Activated CD4-positive, CD25-positive, alpha-beta regulatory T cell (primary cell): ENCODE data around the gene MRPS6.
A peak's percentile ranks its signal among the peaks of the same experiment; 100 is the strongest.

Experiments
- DNase-seq, 4 experiments: peaks; one replicate each; lab custom pipeline; 2025; lab: John Stamatoyannopoulos, UW

MRPS6 gene

DNA sequence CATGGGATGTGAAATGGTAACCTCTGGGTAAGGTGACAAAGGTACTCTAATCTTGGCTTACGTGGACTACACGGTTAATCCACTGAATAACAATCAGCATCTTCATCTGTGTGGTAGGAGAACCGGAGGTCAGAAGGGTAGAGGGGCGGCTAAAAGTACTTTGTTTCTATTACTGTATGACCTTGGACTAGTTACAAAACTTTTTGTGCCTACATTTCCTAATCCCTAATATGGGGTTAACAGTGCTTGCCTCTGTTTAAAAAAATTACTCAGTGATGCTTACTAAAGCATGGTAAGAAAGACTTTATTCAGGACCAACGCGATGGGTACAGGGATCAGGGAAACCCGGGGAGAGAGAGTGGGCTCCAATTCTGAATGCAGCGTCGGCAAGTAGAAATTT is 1.7 kb upstream of the MRPS6 start:
- no peak for DNase-seq

DNA sequence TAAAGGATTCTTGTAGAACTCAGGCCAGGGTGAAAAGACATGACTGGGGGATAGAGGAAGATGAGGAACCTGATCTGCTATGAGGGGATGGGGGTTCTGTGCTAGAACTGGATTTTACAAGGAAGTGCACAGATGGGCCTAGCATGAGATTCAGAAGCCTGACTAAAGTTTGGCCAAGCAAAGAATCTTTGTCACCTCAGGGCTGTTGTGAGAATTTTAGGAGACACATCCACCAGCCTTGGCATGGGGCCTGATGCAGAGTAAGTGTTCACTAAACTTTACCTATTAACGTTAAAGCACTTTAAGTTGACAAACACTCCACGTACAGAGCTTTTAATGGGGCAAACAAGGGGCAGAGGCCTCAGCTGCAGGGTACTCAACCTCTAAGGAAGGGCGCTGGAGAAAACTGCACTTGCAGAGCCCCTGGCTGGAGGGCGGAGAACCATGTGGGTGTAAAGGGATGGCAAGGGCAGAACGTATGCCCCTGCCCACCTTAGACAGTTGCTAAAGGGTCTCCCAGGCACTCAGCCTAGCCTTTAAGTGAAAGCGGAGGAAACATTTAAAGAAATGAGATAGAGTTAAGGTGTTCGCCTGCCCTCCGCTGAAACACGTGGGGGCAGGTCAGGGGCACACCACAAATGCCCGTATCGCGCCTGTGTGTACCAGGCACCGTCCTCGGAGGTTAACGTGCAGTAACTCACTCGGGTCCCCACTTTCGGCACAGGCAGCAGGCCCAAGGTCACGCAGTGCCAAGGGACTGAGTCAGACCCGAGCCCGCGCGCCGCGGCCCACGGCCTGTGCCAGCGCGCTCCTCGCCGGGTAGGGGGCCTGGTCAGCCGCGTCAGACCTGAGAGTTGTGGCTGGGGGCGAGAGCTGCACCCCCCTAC is 990 bp upstream of the MRPS6 start:
- DNase-seq: no peak

DNA sequence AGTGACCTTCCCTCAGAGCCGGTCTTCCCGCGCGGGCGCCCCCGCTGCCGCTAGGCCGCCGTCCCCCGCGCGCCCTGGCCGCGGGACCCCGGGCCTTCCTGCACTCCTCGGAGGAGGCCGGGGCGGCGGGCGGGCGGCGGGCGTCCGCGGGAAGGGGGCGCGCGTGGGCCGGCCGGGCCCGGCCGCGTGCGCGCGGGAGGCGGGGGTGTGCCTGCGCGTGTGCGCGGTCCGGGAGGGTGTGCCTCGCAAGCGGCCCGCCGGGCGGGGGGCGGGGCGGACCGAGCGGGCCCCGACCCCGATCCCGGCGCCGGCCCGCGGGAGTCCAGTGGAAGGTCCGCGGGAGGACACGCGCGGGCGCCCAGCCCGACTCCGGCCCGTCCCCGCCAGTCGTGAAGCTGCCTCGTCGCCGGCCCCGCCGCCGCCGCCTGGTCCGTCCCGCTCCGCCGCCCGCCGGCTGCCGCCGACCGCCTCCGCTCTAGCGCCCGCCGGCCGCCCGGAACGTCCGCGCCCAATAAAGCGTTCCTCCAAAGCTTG is 438 bp downstream of the MRPS6 start:
- peak; percentile 17 to 44 (median 29) for DNase-seq

DNA sequence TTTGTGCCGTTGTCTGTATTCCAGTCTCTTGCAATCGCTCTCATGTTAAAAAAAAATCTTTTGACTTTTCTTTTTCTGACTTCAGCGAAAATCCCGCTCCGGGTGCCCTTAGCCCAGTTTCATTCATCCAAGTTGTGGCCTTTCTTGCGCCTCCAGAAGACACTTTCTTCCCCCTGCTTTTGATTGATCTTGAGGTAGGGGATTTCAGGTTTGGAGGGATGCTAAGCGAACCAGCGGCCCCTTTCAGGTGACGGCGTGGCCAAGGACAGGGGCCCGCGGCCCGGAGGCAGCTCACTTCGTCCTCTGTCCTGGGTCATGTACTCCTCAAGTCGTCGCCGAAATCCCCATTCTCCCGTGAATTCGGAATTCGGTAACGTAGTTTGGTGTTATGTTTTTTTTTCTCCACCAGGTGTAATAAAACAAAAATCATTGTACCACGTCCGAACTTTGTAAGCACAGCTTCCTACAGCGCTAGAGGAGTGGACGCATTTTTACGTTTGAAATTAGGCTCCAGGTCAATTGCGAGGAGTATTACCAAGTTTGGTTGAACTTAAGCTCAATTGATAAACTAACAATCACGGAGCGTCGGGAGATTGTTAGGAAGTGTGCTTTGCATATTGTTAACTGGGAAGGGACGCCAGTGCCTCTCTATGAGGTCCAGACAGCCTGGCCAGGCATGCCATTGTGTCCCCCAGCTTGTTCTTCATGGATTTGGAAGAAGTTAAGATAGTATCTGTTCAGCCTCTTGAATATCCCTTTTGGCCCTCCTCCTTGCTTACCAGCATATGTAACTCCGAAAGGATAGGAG is 1.1 kb downstream of the MRPS6 start:
- DNase-seq: no peak

DNA sequence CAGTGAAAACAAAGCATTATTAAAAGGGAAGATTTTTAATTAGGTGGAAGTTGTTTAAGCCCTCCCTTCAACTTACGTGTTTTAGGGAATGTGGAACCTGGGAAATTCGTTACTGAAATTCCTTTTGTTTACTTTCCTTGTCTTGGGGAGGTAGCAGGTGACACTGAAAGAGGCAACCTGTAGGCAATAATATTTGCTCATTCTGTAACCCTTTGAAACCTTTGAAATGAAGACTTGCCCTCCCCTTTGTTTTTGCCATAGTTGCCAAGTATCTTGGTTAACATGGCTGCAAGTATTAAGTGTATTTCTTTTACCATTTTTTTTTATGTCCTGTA is 1.7 kb downstream of the MRPS6 start:
- no peak for DNase-seq

DNA sequence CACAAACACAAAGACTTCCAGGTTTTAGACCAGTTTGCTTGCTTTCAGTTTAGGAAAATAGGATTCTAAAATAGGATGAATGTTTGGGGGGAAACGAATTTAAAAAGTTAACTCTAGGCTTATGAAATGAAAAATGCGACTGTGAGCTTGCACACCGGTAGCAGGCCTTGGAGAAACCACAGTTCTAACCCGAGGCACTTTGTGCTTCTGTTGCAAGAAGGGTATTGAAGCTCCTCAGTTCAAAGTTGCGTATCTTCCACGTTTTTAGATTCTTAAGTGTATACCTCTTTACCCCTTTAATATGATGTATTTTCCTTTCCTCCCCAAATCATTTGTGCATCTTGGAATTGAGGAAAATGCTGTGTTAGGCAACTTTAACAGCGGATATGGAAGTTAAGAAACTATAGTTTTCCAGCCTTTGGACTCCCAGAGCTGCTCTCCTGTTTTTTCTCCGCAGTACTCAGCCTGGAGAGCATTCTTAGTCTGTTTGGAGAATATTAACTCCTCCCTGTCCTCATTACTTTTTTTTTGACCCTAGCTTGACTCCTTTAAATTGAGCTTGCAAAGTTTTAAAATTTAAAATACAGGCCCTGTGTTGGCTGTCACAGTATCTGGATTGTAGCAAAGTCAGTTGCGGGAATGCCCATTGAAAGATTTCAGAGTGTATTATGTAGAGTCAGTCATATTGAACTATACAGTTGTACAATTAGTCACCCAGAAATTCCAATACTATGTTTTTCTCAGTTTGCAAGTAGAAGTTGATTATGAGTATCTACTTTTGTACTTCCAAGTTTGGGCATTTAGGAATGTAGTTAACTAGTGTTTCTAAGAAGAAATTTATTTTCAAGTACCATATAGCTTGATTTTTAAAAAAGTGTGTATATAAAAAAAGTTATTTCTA is 2.6 kb downstream of the MRPS6 start:
- no peak for DNase-seq

DNA sequence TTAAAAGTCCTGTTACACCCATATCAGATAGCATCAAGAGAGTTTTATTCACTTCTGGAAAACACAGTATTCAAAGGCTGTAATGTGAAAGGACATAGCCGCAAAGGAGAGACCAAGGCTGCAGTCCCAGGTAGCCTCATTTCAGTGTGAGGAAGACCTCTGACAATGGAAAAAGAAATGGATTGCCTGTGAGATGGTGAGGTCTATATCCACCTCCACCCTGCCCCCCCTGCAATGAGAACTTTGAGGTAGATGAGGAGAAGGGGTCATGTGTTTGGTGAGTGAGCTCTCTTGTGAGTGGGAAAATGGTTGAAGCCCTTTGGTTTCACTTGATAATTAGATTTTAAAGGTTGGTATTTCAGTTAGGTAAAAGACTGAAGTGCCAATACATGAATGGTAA is 3.5 kb downstream of the MRPS6 start:
- no peak for DNase-seq

DNA sequence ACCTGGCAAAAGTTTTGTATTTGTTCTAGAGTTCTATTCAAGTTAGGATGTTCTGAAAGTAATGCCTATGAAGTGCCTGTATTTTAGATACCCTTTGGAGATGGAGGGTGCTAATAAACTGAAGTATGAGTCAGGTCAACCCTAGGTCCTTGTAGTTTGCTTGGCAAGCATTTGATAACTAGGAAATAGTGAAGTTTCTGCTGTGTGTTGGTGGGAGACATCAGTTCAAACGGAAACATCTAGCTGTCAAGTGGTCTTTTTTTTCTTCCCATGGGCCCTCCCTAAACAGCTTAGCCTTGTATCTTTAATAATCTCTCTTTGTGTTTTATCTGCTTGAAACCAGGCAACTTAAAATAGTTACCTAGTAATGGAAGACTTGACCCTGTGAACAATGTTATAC is 4.5 kb downstream of the MRPS6 start:
- DNase-seq: no peak

DNA sequence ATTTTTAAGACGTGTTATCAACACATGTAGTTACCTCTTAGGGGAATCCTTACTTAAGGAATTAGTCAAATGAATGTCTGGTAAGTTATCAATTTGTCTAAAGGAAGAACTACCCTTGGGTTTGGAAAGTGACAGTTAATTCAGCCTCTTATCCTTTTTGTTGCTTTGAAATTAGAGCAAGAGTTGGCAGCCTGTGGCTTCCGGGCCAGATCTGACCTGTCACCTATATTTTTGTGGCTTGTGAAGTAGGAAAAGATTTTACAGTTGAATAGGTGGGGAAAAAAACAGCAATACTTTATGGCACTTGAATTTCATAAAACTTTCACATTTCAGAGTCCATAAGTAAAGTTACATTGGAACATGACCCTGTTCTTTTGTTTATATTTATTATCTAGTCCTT is 5.5 kb downstream of the MRPS6 start:
- DNase-seq: no peak

DNA sequence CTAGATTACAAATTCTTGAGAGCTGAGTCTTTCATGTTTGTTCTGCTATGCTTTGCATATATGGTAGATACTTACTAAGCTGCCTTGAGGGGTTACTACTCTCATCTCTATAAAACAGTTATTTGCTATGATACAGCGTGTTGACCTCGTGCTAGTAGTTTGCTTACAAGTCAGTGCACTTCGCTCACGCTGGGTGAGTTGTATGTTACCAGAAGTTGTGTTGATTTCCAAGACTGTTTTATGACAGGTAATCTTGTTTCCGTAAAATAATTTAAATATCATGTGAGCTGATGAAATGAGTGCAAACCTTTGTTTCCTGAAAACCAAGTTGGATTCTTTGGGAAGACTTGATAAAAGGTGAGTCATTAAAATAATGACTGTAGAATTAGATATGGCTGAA is 7.3 kb downstream of the MRPS6 start:
- no peak for DNase-seq

DNA sequence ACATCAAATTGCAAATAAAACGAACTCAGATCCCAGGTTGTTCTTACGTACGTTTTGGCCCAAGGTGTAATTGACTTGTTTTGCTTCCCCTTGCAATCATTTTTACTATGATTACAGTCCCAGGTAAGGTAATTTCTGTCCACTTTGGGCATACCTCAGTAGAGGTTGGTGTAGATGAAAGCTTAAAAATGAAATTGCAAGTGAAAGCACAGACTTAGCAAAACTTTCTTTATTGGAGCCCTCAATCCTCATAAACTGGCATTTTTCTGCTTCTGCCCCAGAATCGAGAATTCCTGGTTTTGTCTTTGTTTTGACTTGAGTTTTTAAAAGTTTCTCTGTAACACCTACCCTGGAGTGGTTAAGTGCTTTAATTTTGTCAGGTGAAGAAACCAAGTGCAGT is 9.4 kb downstream of the MRPS6 start:
- DNase-seq: no peak

DNA sequence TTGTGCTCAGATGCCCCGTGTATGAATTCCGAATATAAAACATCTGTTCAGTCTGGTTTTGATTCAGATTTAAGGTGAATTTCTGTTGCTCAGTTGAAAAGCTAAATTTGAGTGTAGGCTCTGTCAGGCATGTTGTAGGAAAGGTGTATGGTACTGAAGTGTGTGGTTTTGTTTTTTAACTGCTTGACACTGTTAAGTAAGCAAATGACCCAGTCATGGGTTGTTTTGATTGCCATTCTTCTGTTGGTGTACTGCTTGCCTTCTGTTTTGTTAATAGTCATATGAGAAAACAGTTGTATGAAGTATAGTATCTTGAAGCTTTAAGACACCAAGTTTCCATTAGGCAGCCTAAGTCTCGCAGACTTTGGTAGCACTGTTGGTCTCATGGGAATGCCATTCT is 10.0 kb downstream of the MRPS6 start:
- no peak for DNase-seq

DNA sequence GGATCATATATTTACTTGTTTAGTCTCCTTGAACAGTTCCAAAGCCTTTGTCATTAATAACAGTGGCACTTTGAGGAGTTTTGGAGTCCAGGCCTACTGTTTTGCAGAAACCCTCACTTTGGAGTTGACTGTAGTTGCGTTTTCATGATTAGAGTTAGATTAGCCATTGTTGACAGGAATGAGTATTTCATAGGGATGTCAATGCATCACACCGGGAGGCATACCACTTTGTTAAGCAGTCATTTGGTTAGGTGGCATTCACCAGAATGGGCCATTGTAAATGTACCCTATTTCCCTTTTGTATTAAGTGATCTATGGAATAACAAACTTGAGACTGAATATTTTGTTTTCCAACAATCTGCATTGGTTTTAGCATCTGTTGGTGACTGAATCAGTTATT is 11.8 kb downstream of the MRPS6 start:
- DNase-seq: no peak

DNA sequence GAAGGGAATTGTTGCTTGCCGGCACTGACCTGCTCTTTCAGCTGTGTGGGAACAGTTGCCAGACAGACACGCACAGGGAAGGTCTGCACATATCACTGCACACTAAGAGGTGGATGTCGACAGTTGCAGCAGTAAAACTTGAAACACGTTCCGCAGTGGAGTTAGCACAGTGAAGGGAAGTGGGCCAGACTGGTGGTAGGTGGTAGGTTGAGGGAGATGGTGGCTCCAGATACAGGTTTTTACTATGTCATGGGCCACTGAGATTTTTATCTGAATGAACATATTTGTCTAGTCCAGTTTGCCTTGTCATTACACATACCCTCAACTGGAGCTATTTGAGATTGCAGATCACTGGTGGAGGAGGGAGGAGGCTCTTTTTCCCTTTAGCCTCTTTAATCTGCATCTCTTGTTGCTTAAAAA is 13.5 kb downstream of the MRPS6 start:
- no peak for DNase-seq

DNA sequence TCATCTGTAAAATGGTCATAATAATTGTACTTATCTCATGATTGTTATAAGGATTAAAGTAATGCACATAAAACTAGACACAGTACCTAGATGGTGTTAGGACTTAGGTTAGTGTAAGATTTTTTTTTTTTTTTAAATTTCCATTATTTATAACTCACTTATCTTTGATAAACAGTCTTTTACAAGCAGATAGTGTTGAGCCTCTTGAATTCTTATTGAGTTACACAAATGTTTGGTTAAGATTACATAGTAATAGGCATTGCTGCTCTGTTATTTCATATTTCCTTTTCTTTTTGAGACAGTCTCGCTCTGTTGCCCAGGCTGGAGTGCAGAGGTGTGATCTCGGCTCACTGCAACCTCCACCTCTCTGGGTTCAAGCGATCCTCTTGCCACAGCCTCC is 15.4 kb downstream of the MRPS6 start:
- no peak for DNase-seq

DNA sequence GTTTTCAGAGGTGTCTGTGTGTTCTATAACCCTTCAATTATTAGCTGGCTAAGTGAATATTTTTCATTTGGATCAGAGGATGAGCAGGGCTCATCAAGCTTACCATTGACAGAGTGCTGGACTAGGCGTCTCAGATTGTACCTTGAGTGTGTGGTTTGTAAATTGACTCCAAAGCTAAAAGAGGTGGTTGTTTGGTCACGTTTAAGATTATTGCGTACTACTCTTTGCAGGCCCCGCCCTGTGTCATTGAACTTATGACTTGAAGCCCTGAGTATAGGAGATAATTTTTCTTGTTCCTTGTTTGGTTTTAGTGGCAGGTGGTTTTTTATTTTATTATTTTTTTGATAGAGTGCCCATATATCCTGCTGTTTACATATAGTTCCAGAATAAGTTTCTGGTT is 17.7 kb downstream of the MRPS6 start:
- DNase-seq: no peak

DNA sequence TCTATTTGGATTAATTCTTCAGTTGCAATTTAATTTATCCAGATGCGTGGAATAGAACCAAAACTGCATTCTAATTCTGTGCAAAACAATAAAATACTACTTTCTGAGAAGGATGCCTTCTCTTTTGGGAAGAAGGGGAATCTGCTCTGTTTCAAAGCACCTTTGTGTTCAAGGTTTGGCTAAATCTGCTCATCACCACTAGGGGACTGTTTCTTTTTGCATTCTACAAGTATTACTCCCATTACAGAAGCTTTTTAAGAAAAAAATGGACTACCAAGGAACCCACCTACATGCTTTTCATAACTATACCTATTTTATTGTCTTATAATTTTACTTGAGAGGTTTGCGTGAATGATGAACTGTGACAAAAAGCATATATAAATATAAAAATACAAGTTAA is 18.2 kb downstream of the MRPS6 start:
- DNase-seq: no peak

DNA sequence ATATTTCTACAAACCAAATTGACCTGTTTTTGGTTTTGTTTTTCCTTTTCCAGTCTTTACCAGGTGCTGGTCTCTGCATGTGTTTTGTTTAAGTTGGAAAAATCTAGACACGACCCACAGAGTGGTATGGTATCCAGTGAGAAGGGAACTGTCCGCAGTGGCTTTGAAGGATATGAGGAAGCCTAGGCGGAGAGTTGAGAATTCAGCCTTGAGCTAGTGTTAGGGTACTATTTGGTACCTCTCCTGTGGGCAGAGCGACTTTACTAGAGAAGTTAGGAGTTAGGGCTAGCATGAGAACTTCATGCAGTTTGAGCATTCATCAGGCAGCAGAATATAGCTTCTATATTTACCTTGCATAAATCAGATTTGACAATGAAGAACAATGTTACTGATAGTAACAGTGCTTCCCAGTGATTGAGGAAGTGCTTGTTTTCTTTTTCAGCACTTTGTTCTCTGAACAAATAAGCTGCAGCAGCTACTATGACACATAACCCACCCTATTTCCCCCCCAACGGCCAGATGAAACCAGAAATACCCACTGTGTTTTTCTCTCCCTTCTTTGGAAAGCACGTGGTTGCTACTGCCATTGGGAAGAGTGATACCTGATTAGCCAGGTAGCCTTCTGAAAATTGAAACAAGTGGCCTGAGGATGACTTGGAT is 19.0 kb downstream of the MRPS6 start:
- DNase-seq: no peak

DNA sequence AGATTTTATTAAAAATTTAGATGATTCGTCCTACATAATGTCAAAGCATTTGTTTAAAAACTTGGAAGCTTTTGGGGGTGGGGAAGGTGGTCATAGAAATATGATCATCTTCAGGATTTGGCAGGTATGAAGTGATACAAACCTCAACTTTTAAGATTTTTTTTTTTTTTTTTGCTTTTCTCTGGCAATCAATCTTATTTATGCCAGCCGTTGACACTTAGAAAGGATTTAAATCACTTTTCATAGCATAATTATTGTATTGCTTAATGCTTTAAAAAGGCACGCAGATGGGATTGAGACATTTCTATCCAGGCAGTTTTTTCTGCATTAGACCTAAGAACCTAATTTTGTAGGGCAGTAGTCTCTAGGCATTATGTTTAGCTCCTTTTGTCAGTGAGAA is 19.7 kb downstream of the MRPS6 start:
- no peak for DNase-seq

DNA sequence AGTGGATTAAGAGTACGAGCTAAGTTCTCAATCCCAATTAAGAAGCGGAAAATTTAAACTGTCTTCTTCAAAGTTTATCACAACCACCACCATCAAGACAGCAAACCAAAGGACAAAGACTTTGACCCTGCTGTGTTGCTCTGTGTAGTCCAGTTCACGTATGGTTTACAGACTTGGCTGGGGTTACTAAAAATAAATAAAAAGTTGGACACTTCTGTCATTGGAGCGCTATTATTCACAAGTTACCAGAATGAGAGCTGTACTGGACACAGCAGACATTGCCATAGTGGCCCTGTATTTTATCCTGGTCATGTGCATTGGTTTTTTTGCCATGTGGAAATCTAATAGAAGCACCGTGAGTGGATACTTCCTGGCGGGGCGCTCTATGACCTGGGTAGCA is 21.6 kb downstream of the MRPS6 start:
- no peak for DNase-seq

DNA sequence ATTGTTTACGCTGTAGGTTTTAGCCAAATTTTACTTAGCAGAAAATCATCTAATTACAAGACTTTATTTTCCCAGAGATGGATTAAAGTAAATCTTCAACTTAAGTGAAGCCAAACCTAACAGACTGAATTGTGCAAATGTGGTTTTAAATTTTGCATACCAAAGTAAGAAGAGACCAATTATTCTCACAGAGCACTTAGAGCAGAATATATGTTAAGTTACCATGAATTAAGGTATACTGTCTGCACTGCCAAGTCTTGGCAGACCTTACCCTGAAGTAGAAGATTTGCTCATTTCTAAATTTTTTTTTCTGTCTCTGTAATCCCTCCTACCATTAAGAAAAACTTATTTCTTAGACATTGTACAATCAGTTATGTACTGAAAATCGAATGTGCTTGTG is 24.1 kb downstream of the MRPS6 start:
- DNase-seq: no peak

DNA sequence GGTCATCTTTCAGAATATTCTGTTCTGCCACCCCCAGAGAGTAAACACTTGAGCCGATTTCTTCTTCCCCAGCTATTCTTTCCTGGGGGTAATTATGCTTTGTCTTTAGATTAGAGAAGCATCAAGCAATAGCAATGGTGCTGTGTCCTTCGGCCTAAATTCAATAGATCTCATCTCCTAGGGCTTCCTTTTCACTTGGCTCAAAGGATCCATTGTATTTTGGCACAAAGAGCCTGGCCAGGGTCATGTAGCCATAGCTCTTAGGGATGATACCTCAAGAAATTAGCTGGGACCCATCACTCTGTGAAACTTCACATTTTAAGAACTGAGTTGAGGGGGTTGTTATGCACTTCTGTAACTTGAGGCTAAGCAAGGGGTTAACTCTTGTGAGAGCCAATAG is 27.0 kb downstream of the MRPS6 start:
- DNase-seq: no peak
